Activated B cell treated with CpG ODN at 0.5 μM for 24 hours (primary cell): ENCODE measurements around the gene STK35. TPM values are rescaled to one million over a fixed set of nuclear protein-coding genes. Genes with fewer than 3 reads are reported as not detected.

ENCODE experiments used
- ATAC-seq: fragments of 200-7000 bp; cut with Tn5 transposase; one replicate; pipeline ENCODE4 v1.10.0; 2021; ENCODE audit warnings: low read depth, mild to moderate bottlenecking, moderate library complexity
- CTCF ChIA-PET: fragments of 350-600 bp; sonication (Branson Sonifier 250); formaldehyde crosslinking; loops from one replicate; lab custom pipeline; 2021; ENCODE audit warnings: antibody characterized with exemption; lab: Charles Lee
- POLR2A ChIA-PET: fragments of 350-600 bp; sonication (Branson Sonifier 250); formaldehyde crosslinking; loops from one replicate; lab custom pipeline; 2021; ENCODE audit warnings: antibody characterized with exemption; lab: Charles Lee
- DNase-seq: peaks from one replicate; pipeline ENCODE4 v3.0.0; 2022
- H3K27ac Mint-ChIP-seq: one replicate; pipeline ENCODE4 v1.8.0; 2020; ENCODE audit warnings: mixed read lengths
- H3K27me3 Mint-ChIP-seq: one replicate; pipeline ENCODE4 v1.8.0; 2021; ENCODE audit warnings: mixed read lengths
- H3K36me3 Mint-ChIP-seq: one replicate; pipeline ENCODE4 v1.8.0; 2021; ENCODE audit warnings: low read depth, mixed read lengths
- H3K4me1 Mint-ChIP-seq: one replicate; pipeline ENCODE4 v1.8.0; 2021; ENCODE audit warnings: mixed read lengths
- H3K4me3 Mint-ChIP-seq: one replicate; pipeline ENCODE4 v1.8.0; 2020; ENCODE audit warnings: mild to moderate bottlenecking, mixed read lengths
- H3K9me3 Mint-ChIP-seq: one replicate; pipeline ENCODE4 v1.8.0; 2020; ENCODE audit warnings: mixed read lengths
- intact Hi-C: fragments of 100-400 bp; cut with micrococcal nuclease; formaldehyde crosslinking; loops from one replicate; pipeline ENCODE4 v1.15.1; 2024
- total RNA-seq: library from RNA; stranded (reverse); gene quantifications from 2 replicates; pipeline ENCODE4 v1.2.3, GENCODE V29; 2022
- TF ChIP-seq, protein P1 (sequence below): fragments of 200-600 bp; IDR thresholded peaks from one replicate; pipeline ENCODE4 v1.8.0; 2022; ENCODE audit warnings: antibody characterized with exemption, mild to moderate bottlenecking

The STK35 gene
- total RNA-seq, 1 donor from 2014 or later, result 17.6 TPM

DNA sequence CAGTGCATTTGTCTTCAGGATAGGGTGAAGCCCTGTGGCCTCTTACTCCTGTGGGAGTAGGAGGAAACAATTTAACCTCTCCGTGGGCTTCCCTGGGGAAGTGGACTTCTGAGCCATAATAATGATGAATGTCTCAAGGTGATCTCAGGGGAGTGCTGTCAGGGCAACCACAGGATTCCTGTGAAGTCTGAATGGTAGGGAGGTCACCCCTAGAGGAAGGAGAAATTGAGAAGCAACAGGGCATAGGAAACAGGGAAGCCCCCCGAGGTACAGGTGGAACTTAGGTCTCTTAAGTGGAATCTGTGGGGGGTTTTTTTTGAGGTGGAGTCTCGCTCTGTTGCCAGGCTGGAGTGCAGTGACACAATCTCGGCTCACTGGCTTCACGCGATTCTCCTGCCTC, 26.9 kb downstream of the STK35 start:
- Mint-ChIP-seq H3K27ac (no peak overlapping the region), H3K27me3 (no peaks in the 10 kb centered on the region), H3K4me3 (no peak overlapping the region), H3K36me3 (peaks cover 22% of the 10 kb centered on the region), H3K9me3 (no peaks in the 10 kb centered on the region), H3K4me1 (peaks cover 63% of the 10 kb centered on the region)
- intact Hi-C loops, result loop anchor here (5.0 kb wide), 1 partner anchor 614 kb away; no protein-coding TSS in a partner anchor
- ATAC-seq, result no peak
- TF ChIP-seq, protein P1, sequence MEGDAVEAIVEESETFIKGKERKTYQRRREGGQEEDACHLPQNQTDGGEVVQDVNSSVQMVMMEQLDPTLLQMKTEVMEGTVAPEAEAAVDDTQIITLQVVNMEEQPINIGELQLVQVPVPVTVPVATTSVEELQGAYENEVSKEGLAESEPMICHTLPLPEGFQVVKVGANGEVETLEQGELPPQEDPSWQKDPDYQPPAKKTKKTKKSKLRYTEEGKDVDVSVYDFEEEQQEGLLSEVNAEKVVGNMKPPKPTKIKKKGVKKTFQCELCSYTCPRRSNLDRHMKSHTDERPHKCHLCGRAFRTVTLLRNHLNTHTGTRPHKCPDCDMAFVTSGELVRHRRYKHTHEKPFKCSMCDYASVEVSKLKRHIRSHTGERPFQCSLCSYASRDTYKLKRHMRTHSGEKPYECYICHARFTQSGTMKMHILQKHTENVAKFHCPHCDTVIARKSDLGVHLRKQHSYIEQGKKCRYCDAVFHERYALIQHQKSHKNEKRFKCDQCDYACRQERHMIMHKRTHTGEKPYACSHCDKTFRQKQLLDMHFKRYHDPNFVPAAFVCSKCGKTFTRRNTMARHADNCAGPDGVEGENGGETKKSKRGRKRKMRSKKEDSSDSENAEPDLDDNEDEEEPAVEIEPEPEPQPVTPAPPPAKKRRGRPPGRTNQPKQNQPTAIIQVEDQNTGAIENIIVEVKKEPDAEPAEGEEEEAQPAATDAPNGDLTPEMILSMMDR, result no peak
- CTCF ChIA-PET, result no interaction called here
- DNase-seq, result no peak
- POLR2A ChIA-PET, result no interaction called here

DNA sequence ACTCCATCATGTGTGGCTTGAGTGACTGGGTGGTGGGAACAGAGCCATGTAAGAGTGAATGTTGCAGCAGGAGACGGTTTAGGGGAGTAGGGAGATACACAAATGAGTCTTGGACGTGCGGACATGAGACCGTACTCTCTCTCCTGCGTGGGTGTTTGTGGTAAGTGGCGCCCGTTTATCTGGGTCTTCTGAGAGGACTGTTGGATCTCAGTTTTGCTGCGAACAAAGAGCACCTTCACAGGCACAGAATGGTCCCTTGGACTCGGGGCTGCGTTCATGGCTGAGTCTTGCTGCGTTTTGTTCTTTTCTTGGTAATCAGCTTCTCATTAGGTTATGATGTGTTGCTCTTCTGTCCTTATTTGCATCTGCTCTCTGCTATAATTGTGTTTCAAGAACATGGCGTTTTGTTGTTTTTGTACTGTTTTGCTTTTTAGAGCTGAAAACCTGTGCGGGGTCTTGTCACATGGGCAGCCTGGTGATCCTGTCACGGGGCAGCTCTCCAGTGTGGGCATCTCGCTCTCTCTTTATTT, 28.5 kb downstream of the STK35 start:
- intact Hi-C loops, result no loop called here
- POLR2A ChIA-PET, result no interaction called here
- H3K9me3 Mint-ChIP-seq, result no peaks in the 10 kb centered on the region
- H3K27me3 Mint-ChIP-seq, result no peaks in the 10 kb centered on the region
- no peak overlapping the region for H3K4me3 Mint-ChIP-seq
- H3K27ac Mint-ChIP-seq, result no peak overlapping the region
- DNase-seq (no peak), ATAC-seq (no peak)
- peaks cover 48% of the 10 kb centered on the region for H3K4me1 Mint-ChIP-seq
- TF ChIP-seq, protein P1, result no peak
- H3K36me3 Mint-ChIP-seq, result peaks cover 23% of the 10 kb centered on the region
- CTCF ChIA-PET, result interaction anchor here (0.7 kb wide), 1 partner anchor 366 kb away, joined by 3 read pairs; no protein-coding TSS in a partner anchor

DNA sequence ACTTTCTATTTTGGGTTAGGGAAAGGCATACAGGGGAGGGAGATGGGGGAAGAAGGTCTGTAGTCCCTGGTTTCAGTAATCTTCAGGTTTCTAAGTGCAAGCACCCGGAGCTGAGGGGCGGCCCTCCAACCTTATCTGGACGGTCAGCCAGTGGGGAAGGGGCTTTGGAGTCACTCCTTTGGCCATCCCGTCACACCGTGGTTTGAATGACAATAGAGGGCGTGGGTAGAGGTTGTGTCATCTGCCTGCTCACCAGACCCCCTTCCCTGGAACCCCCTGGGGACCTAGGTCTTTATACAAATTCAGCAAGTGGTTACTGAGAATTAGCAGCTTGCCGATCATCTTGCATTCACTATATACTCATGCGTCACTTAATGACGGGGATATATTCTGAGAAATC, 29.1 kb downstream of the STK35 start:
- ChIA-PET CTCF (no interaction called here), POLR2A (interaction anchor here (1.6 kb wide), 1 partner anchor 28 kb away, joined by 7 read pairs; no protein-coding TSS in a partner anchor)
- no peak for DNase-seq
- peaks cover 21% of the 10 kb centered on the region for H3K36me3 Mint-ChIP-seq
- TF ChIP-seq, protein P1, result no peak
- ATAC-seq, result no peak
- intact Hi-C loops, result no loop called here
- H3K9me3 Mint-ChIP-seq, result no peaks in the 10 kb centered on the region
- H3K4me3 Mint-ChIP-seq, result no peak overlapping the region
- H3K27ac Mint-ChIP-seq, result no peak overlapping the region
- H3K4me1 Mint-ChIP-seq, result peaks cover 43% of the 10 kb centered on the region
- H3K27me3 Mint-ChIP-seq, result no peaks in the 10 kb centered on the region

DNA sequence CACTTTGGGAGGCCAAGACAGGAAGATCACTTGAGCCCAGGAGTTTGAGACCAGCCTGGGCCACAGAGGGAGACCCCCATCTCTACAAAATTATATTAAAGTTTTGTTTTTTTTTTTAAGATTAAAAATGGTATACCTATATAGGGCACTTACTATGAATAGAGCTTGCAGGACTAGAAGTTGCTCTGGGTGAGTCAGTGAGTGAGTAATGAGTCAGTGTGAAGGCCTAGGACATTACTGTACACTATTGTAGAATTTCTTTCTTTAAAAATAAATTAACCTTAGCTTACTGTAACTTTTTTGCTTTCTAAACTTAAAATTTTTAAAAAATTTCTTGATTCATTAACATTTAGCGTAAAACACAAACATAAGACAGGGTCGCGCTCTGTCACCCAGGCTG, 29.7 kb downstream of the STK35 start:
- H3K27me3 Mint-ChIP-seq, result no peaks in the 10 kb centered on the region
- POLR2A ChIA-PET, result interaction anchor here (1.2 to 1.6 kb wide), 2 partner anchors 16 to 28 kb away, joined by 4 to 7 read pairs; no protein-coding TSS in a partner anchor
- ATAC-seq (no peak), DNase-seq (no peak)
- intact Hi-C loops, result no loop called here
- H3K36me3 Mint-ChIP-seq, result peaks cover 22% of the 10 kb centered on the region
- H3K4me1 Mint-ChIP-seq, result peaks cover 41% of the 10 kb centered on the region
- TF ChIP-seq, protein P1, result no peak
- H3K4me3 Mint-ChIP-seq, result no peak overlapping the region
- no peak overlapping the region for H3K27ac Mint-ChIP-seq
- CTCF ChIA-PET, result interaction anchor here (0.9 kb wide), 1 partner anchor 41 kb away, joined by 3 read pairs; no protein-coding TSS in a partner anchor
- H3K9me3 Mint-ChIP-seq, result no peaks in the 10 kb centered on the region

DNA sequence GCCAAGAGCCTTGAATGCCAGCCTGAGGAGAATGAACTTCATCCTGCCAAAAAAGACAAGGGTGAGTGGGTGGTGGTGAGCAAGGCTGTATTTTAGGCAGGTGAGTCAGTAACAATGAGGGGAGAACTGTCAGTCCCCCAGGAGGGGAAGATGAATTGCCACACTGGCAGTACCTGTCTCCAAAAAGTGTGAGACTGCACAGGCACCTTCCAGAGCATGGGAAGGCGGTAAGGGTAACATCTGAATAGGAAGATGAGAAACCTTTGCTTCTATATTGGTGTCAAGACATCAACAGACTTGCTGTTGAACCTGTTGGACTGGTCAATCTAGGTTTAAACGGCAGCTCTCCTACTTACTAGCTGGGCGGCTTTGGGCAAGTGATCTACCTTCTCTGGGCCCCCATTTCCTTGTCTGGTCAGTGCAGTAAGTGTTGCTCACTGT, 30.9 kb downstream of the STK35 start:
- H3K27ac Mint-ChIP-seq, result no peak overlapping the region
- no peaks in the 10 kb centered on the region for H3K27me3 Mint-ChIP-seq
- TF ChIP-seq, protein P1, result no peak
- intact Hi-C loops, result no loop called here
- ATAC-seq (no peak), DNase-seq (no peak)
- peaks cover 29% of the 10 kb centered on the region for H3K36me3 Mint-ChIP-seq
- H3K9me3 Mint-ChIP-seq, result no peaks in the 10 kb centered on the region
- no peak overlapping the region for H3K4me3 Mint-ChIP-seq
- peaks cover 40% of the 10 kb centered on the region for H3K4me1 Mint-ChIP-seq
- CTCF ChIA-PET, result no interaction called here
- POLR2A ChIA-PET, result interaction anchor here (1.2 kb wide), 1 partner anchor 30 kb away, joined by 4 read pairs; no protein-coding TSS in a partner anchor
